Panc1 (cell line): ENCODE data around the gene APLN.

Experiments
- CTCF ChIP-seq: fragments of 450-650 bp; IDR thresholded peaks from 2 replicates; pipeline ENCODE4 v1.5.1; 2017; ENCODE audit warnings: mild to moderate bottlenecking
- POLR2AphosphoS5 ChIP-seq: IDR thresholded peaks from 2 replicates; pipeline ENCODE4 v1.6.1; 2012; ENCODE audit warnings: mild to moderate bottlenecking, low read depth, low read length, moderate library complexity
- SIN3A ChIP-seq: IDR thresholded peaks from 2 replicates; pipeline ENCODE4 v1.6.1; 2012; ENCODE audit warnings: low read depth, mild to moderate bottlenecking, low read length, moderate library complexity, borderline replicate concordance; ENCODE audit not compliant: insufficient read depth
- TCF7L2 ChIP-seq: IDR thresholded peaks from 2 replicates; pipeline ENCODE4 v1.6.1; 2011; ENCODE audit warnings: mild to moderate bottlenecking, low read depth, low read length, inconsistent platforms
- TF ChIP-seq, protein P1 (sequence below), 2 experiments: IDR thresholded peaks; 2 replicates each; pipeline ENCODE4 v1.6.1; 2011 to 2012; ENCODE audit warnings: low read depth in 2 of 2, control low read depth in 1 of 2, low read length in 1 of 2, mild to moderate bottlenecking in 1 of 2, moderate library complexity in 1 of 2; ENCODE audit not compliant: insufficient read depth in 1 of 2

DNA sequence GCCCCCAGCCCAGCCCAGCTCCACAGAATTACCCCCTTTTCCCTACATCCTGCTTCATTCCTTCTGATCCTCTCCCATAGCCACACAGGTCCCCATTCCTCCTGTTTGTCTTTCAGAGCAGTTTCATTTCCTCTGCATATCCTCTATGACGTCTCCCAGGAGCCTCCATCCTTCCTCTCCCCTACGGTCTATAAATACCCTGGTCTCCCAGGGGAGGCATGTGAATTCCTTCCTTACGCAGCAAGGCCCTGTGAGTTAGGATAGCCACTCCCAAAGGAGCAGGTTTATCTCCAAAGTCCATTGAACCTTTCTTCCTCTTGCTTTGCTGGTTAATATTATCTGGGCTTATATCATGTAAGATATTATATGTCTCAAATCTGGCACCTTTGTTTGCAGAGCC lies 8.4 kb upstream of the APLN start:
- TF ChIP-seq CTCF = no peak
- TF ChIP-seq, protein P1, sequence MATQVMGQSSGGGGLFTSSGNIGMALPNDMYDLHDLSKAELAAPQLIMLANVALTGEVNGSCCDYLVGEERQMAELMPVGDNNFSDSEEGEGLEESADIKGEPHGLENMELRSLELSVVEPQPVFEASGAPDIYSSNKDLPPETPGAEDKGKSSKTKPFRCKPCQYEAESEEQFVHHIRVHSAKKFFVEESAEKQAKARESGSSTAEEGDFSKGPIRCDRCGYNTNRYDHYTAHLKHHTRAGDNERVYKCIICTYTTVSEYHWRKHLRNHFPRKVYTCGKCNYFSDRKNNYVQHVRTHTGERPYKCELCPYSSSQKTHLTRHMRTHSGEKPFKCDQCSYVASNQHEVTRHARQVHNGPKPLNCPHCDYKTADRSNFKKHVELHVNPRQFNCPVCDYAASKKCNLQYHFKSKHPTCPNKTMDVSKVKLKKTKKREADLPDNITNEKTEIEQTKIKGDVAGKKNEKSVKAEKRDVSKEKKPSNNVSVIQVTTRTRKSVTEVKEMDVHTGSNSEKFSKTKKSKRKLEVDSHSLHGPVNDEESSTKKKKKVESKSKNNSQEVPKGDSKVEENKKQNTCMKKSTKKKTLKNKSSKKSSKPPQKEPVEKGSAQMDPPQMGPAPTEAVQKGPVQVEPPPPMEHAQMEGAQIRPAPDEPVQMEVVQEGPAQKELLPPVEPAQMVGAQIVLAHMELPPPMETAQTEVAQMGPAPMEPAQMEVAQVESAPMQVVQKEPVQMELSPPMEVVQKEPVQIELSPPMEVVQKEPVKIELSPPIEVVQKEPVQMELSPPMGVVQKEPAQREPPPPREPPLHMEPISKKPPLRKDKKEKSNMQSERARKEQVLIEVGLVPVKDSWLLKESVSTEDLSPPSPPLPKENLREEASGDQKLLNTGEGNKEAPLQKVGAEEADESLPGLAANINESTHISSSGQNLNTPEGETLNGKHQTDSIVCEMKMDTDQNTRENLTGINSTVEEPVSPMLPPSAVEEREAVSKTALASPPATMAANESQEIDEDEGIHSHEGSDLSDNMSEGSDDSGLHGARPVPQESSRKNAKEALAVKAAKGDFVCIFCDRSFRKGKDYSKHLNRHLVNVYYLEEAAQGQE (IDR thresholded peaks at IDR 0.05; ENCODE audit: insufficient read depth in 1 of 2, low read depth in 2 of 2, low read length in 1 of 2) = no peak
- TF ChIP-seq POLR2AphosphoS5 = no peak
- TF ChIP-seq SIN3A = no peak
- no peak for TF ChIP-seq TCF7L2
